Erythroblast (primary cell): ENCODE measurements around the gene GBX1.

Source experiments
- GATA1 ChIP-seq: IDR thresholded peaks from 2 replicates; pipeline ENCODE4 v1.6.1; 2011; ENCODE audit warnings: low read depth, mild to moderate bottlenecking, control low read depth, low read length, moderate library complexity
- POLR2A ChIP-seq: IDR thresholded peaks from 2 replicates; pipeline ENCODE4 v1.6.1; 2011; ENCODE audit warnings: mild to moderate bottlenecking, low read length

DNA sequence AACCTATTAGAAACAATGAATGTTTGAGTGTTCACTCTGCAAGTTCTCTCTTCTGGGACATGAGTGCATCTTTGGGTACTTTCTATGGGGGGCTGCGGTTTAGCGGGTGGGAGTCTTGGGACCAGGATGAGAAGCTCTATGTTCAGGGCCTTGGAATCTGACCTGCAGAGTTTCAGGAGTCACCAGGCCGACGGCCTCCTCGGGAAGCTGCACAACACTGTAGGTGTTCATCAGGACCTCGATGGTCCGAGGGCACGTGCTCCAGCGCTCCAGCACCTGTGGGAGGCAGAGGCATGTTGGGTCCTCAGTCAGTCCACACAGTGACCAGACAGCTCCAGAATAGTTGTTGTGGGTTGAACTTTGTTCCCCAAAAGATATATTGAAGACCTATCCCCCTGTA lies 8.9 kb upstream of the GBX1 start:
- no peak for TF ChIP-seq POLR2A
- no peak for TF ChIP-seq GATA1
